Testis (tissue), 3 donors: Measurements from ENCODE around the gene XIRP2. TPM values are rescaled to one million over a fixed set of nuclear protein-coding genes. Genes with fewer than 3 reads are reported as not detected.
"Not testable (repeated sequence)": the region's sequence is repeated elsewhere in the genome, so short reads cannot be mapped to it uniquely, and the experiment has no call there.

Experiments used
- DNase-seq: peaks from one replicate; pipeline ENCODE4 v3.0.0-alpha.2; 2019
- H3K27ac ChIP-seq, 2 donors: fragments of 200-600 bp; sonication (generic); one replicate each; pipeline ENCODE4 v1.5.1; 2019
- H3K27me3 ChIP-seq: fragments of 200-600 bp; sonication (generic); one replicate; pipeline ENCODE4 v1.5.1; 2019
- H3K36me3 ChIP-seq: fragments of 200-600 bp; sonication (generic); one replicate; pipeline ENCODE4 v1.5.1; 2017; ENCODE audit warnings: low read depth; ENCODE audit errors: missing control alignments
- H3K4me1 ChIP-seq: fragments of 200-600 bp; sonication (generic); one replicate; pipeline ENCODE4 v1.5.1; 2019
- H3K4me3 ChIP-seq, 2 donors: fragments of 200-600 bp; sonication (generic); one replicate each; pipeline ENCODE4 v1.5.1; 2017 to 2019
- H3K9me3 ChIP-seq: fragments of 200-600 bp; sonication (generic); one replicate; pipeline ENCODE4 v1.5.1; 2017
- CTCF ChIP-seq, 3 experiments: fragments of 450-650 bp in 2 of 3; fragments of 200-600 bp in 1 of 3; sonication (generic) in 1 of 3; IDR thresholded peaks; one replicate each; pipeline ENCODE4 v1.5.1; 2016 to 2019; ENCODE audit warnings: antibody characterized with exemption in 3 of 3, mild to moderate bottlenecking in 2 of 3, moderate library complexity in 1 of 3
- POLR2A ChIP-seq: fragments of 450-650 bp; IDR thresholded peaks from one replicate; pipeline ENCODE4 v1.6.1; 2017; ENCODE audit warnings: antibody characterized with exemption, mild to moderate bottlenecking, moderate library complexity
- WGBS, 2 donors: methylation state at CpG; one replicate each; pipeline ENCODE4 v1.1.5; 2018; 5-methylcytosine and 5-hydroxymethylcytosine counted together
- intact Hi-C: fragments of 100-400 bp; cut with DNase I; formaldehyde crosslinking; loops from one replicate; pipeline ENCODE4 v1.15.1; 2023; ENCODE audit warnings: low total_unique reads
- polyA plus RNA-seq: library from polyadenylated mRNA; stranded (reverse); fragments of 350-450 nt; fragmentation: Illumina TruSeq; extraction: RNeasy Lipid Tissue Mini Kit (QIAGEN cat#74804); gene quantifications from one replicate; pipeline ENCODE4 v1.2.3, GENCODE V29; 2014; ENCODE audit warnings: low read depth, low replicate concordance; ENCODE audit not compliant: insufficient read depth
- total RNA-seq, 2 donors: library from RNA; depleted of rRNA; stranded (reverse); fragments of >200 nt; gene quantifications; one replicate each; pipeline ENCODE4 v1.2.3, GENCODE V29; 2016

XIRP2 gene
- total and polyA plus RNA-seq, 3 donors from 2014 or later = 1.1 to 5.9 (median 3.9) TPM

GRCh38 chr2:167015806-167016205 is 127.5 kb downstream of the XIRP2 start:
- Histone ChIP-seq H3K4me1 (no peaks in the 10 kb centered on the region), H3K4me3 (no peak overlapping the region), H3K27ac (no peak overlapping the region), H3K27me3 (no peaks in the 10 kb centered on the region), H3K36me3 (no peaks in the 10 kb centered on the region), H3K9me3 (no peaks in the 10 kb centered on the region)
- DNase-seq = no peak
- 83 to 85% methylated on average over 3 of the region's 3 CpGs for WGBS, 2 donors
- no peak for TF ChIP-seq POLR2A
- no peak for TF ChIP-seq CTCF (IDR thresholded peaks at IDR 0.05)
- intact Hi-C loops = no loop called here

GRCh38 chr2:167017021-167017420 is 128.7 kb downstream of the XIRP2 start:
- intact Hi-C loops = no loop called here
- no peak for TF ChIP-seq POLR2A
- no peak for TF ChIP-seq CTCF (IDR thresholded peaks at IDR 0.05)

GRCh38 chr2:167018590-167018989 is 130.3 kb downstream of the XIRP2 start:
- intact Hi-C loops = no loop called here
- no peak for TF ChIP-seq CTCF (IDR thresholded peaks at IDR 0.05)
- no peak for TF ChIP-seq POLR2A
- Histone ChIP-seq H3K36me3 (no peaks in the 10 kb centered on the region), H3K27me3 (no peaks in the 10 kb centered on the region), H3K4me1 (no peaks in the 10 kb centered on the region), H3K9me3 (no peaks in the 10 kb centered on the region), H3K27ac (no peak overlapping the region), H3K4me3 (no peak overlapping the region)
- DNase-seq = no peak
- 65 to 69% methylated on average over 2 of the region's 2 CpGs for WGBS, 2 donors

More at GRCh38 chr2:167017021-167017420, 128.7 kb downstream of the XIRP2 start:
- Histone ChIP-seq H3K4me3 (no peak overlapping the region), H3K4me1 (no peaks in the 10 kb centered on the region), H3K9me3 (no peaks in the 10 kb centered on the region), H3K27me3 (no peaks in the 10 kb centered on the region), H3K27ac (no peak overlapping the region), H3K36me3 (no peaks in the 10 kb centered on the region)
- 86 to 100% methylated on average over 1 of the region's 1 CpG for WGBS, 2 donors
- no peak for DNase-seq

- H3K4me3 ChIP-seq = no peak overlapping the region
- H3K4me1 ChIP-seq = no peaks in the 10 kb centered on the region
- WGBS, 2 donors = 86 to 90% methylated on average over 4 of the region's 4 CpGs
- no peaks in the 10 kb centered on the region for H3K36me3 ChIP-seq
- intact Hi-C loops = no loop called here
- no peak for TF ChIP-seq POLR2A
- no peak for TF ChIP-seq CTCF (IDR thresholded peaks at IDR 0.05)
- no peak for DNase-seq
- H3K27ac ChIP-seq = no peak overlapping the region
- no peaks in the 10 kb centered on the region for H3K27me3 ChIP-seq
- no peaks in the 10 kb centered on the region for H3K9me3 ChIP-seq
These were observed 140.2 kb downstream of the XIRP2 start for GRCh38 chr2:167028503-167028902.

GRCh38 chr2:167034976-167035375 is 146.7 kb downstream of the XIRP2 start:
- H3K9me3 ChIP-seq, H3K27ac ChIP-seq, H3K4me1 ChIP-seq, H3K4me3 ChIP-seq, intact Hi-C loops, H3K27me3 ChIP-seq, DNase-seq, H3K36me3 ChIP-seq: not testable (repeated sequence)
- 79 to 85% methylated on average over 3 of the region's 3 CpGs for WGBS, 2 donors
